Regular cardiac myocyte (primary cell): ENCODE data around the gene WDR4. TPM values are rescaled to one million over a fixed set of nuclear protein-coding genes. Genes with fewer than 3 reads are reported as not detected.

Experiments
- total RNA-seq: library from RNA; depleted of rRNA; stranded (reverse); fragments of >200 nt; gene quantifications from 2 replicates; pipeline ENCODE4 v1.2.3, GENCODE V29; 2014

Gene WDR4, protein sequence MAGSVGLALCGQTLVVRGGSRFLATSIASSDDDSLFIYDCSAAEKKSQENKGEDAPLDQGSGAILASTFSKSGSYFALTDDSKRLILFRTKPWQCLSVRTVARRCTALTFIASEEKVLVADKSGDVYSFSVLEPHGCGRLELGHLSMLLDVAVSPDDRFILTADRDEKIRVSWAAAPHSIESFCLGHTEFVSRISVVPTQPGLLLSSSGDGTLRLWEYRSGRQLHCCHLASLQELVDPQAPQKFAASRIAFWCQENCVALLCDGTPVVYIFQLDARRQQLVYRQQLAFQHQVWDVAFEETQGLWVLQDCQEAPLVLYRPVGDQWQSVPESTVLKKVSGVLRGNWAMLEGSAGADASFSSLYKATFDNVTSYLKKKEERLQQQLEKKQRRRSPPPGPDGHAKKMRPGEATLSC
- total RNA-seq = 7.6 and 15.1 TPM in 2 replicates

DNA sequence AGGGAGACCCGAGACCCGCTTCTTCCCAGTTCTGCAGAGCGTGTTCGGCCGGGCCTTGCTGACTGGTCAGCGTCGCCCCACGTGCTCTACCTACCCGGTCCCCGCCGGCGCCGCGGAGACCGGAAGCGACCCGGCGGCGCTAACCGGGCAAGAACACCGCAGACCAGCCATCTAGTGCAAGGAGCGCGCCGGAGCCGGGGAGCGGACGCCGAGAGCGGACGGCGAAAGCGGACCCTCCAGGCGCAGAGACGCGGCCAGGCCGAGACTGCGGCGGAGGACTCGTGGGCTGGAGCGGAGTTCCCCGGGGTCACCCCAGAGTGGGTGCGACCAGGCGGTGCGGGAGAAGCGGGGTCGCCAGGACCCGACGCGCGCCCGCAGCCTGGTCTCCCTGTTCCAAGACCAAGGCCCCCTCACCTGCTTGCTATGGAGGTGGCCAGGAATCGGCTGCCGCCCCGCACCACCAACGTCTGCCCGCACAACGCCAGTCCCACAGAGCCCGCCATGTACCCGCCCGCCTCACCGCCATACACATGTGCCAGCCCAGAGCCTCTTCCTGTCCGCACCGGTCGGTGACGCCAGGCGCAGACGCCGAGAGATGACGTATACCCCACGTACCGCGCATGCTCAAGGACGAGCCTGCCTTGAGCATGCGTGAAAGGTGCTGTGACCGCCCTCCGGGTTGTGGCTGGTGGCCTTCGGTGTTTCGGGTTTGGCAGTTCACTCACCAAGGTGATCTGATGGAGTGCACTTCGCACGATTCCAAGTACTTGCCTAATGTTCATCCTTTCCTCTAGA lies at the start of gene WDR4:
WDR4 (minus strand) TSS at position 547 of the 795 bp plus-strand sequence; CDS start at position 503, 44 bp downstream.

DNA sequence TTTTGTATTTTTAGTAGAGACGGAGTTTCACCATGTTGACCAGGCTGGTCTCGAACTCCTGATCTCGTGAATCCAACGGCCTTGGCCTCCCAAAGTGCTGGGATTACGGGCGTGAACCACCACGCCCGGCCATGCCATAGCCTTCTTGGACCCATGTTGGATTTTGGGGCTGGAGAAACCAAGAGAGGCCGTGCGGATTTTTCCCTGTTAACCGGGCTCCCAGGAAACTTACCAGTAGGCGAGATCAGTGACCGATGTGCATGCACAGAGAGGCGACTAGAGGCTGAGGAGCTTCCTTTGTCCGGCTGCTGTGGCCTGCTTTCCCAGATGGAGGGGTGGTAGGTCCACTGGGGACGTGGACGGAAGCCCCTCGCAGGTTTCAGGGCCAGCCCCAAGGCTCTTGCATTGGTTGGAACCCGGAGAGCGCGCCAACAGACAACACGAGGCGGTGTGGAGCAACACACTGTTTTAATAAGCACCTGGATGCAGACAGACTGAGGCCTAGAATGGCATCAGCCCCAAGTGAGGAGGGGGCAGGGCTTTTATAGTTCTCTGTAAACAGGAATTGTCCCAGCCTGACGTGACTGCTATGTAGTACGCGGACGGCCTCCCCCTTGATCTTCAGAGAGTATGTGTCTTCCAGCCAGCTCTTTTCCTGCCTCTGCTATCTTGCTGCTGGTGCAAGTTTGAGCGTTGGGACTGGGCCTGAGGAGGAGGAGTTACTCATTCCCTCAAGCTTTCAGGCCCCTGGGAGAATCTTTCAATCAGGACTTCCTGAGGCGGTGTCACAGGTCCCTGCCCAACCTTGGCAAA lies 46.0 kb upstream of the WDR4 start, which contains the start of gene ERVH48-1:
ERVH48-1 (minus strand) TSS at position 517 of the 813 bp plus-strand sequence. CDS start 6,624 bp downstream, outside the sequence.

DNA sequence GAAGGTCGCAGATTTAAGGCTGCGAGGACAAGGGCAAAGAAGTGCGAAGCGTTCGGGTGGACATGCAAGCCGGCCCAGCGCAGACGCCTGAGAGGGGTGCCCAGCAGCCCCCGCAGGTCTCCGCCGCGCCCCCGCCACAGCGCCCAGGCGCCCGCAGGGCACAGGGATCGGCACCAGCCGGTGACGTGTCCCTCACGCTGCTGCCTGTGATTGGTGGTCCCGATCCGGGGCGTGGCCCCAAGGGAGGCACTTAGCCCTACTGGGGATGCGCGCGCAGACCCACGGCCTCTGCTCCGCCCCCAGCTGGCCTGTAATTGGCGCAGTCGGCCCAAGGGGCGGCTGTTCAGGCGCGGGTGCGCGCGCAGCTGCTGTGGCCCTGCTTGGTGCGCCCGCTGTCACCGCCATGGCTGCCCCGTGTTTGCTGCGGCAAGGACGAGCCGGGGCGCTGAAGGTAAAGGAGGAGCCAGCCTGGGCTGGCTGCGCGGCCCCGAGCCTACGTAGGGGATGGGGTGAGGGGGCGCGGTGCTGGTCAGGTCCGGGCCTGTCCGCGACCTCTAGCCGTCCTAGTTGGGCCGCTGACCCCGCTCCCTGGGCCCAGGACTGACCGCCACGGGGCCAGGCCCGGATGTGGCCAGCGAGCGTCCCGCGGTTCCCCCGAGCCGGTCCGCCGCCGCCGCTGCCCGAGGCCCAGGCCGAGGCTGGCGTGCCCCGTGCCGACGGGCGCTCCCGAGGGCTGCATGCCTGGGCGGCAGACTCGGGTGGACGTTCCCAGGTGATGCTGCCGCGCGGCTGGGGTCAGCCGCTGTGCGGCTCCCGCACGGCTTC lies 13.8 kb upstream of the WDR4 start, which contains the start of gene NDUFV3:
NDUFV3 (plus strand) TSS at position 379 of the 825 bp plus-strand sequence; CDS start at position 404, 25 bp downstream.

Other genes with a start within 250 kb of the WDR4 start
- gene PDE9A, start 225.9 kb downstream of the WDR4 start, total RNA-seq = 1.3 and 2.0 TPM in 2 replicates
- gene NDUFV3, start 13.8 kb upstream of the WDR4 start, total RNA-seq = 63.1 and 65.6 TPM in 2 replicates
- under 0.01 TPM in 1 of 2 replicates, not detected in the other for gene ERVH48-1, start 46.1 kb upstream of the WDR4 start, total RNA-seq
- 6.5 and 14.8 TPM in 2 replicates for gene PKNOX1, start 95.0 kb upstream of the WDR4 start, total RNA-seq
- gene CBS, start 196.3 kb upstream of the WDR4 start, total RNA-seq = 24.2 and 47.0 TPM in 2 replicates
- 13.5 and 33.4 TPM in 2 replicates for gene U2AF1, start 228.0 kb upstream of the WDR4 start, total RNA-seq